HL-60 (cell line): ENCODE measurements around the gene NAPSA.
"Not testable (repeated sequence)": the region's sequence is repeated elsewhere in the genome, so short reads cannot be mapped to it uniquely, and the experiment has no call there.

Source experiments
- GABPA ChIP-seq: IDR thresholded peaks from 2 replicates; pipeline ENCODE4 v1.6.1; 2012; ENCODE audit warnings: low read depth
- POLR2AphosphoS5 ChIP-seq: IDR thresholded peaks from 2 replicates; pipeline ENCODE4 v1.6.1; 2012; ENCODE audit warnings: low read depth
- REST ChIP-seq: IDR thresholded peaks from 2 replicates; pipeline ENCODE4 v1.6.1; 2012; ENCODE audit warnings: low read depth; ENCODE audit not compliant: insufficient replicate concordance
- SPI1 ChIP-seq: IDR thresholded peaks from 2 replicates; pipeline ENCODE4 v1.6.1; 2012; ENCODE audit warnings: low read depth, mild to moderate bottlenecking, borderline replicate concordance
- TF ChIP-seq, protein P1 (sequence below): IDR thresholded peaks from one replicate; pipeline ENCODE4 v1.5.1; 2011; ENCODE audit warnings: low read length, control low read depth, inconsistent platforms; ENCODE audit not compliant: insufficient read depth

DNA sequence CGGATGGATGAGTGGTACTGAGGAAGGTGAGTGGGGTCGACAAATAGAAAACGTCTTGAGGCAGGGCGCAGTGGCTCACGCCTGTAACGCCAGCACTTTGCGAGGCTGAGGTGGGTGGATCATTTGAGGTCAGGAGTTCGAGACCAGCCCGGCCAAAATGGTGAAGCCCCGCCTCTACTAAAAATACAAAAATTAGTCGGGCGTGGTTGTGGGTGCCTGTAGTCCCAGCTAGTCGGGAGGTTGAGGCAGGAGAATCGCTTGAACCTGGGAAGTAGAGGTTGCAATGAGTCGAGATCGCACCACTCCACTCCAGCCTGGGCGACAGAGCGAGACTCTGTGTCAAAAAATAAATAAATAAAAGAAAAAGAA lies 35.5 kb downstream of the NAPSA start:
- TF ChIP-seq, protein P1, sequence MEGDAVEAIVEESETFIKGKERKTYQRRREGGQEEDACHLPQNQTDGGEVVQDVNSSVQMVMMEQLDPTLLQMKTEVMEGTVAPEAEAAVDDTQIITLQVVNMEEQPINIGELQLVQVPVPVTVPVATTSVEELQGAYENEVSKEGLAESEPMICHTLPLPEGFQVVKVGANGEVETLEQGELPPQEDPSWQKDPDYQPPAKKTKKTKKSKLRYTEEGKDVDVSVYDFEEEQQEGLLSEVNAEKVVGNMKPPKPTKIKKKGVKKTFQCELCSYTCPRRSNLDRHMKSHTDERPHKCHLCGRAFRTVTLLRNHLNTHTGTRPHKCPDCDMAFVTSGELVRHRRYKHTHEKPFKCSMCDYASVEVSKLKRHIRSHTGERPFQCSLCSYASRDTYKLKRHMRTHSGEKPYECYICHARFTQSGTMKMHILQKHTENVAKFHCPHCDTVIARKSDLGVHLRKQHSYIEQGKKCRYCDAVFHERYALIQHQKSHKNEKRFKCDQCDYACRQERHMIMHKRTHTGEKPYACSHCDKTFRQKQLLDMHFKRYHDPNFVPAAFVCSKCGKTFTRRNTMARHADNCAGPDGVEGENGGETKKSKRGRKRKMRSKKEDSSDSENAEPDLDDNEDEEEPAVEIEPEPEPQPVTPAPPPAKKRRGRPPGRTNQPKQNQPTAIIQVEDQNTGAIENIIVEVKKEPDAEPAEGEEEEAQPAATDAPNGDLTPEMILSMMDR: not testable (repeated sequence)
- TF ChIP-seq REST, SPI1, POLR2AphosphoS5, GABPA: not testable (repeated sequence)
